HG02840 (cell line): ENCODE measurements around the gene SLC16A8.
"Not testable (repeated sequence)": the region's sequence is repeated elsewhere in the genome, so short reads cannot be mapped to it uniquely, and the experiment has no call there.

ENCODE experiments used
- ATAC-seq: cut with Tn5 transposase; IDR thresholded peaks from one replicate; pipeline ENCODE4 v1.9.1; 2021; ENCODE audit warnings: mild to moderate bottlenecking, moderate library complexity, moderate number of reproducible peaks; ENCODE audit not compliant: unreplicated experiment, low FRiP score

Gene SLC16A8

GRCh38 chr22:38083931-38084631, at the start of gene SLC16A8:
Gene SLC16A8, minus strand, starts transcription at chr22:38084184. Its CDS starts 1,311 bp downstream, at chr22:38082873.
- no peak for ATAC-seq

- ATAC-seq = no peak
Observed at GRCh38 chr22:38133331-38133730, 49.3 kb upstream of the SLC16A8 start.

- ATAC-seq = no peak
Observed at GRCh38 chr22:38132794-38133193, 48.8 kb upstream of the SLC16A8 start.

- no peak for ATAC-seq
Observed at GRCh38 chr22:38132136-38132535, 48.2 kb upstream of the SLC16A8 start.

- ATAC-seq = no peak
Observed at GRCh38 chr22:38131399-38131798, 47.4 kb upstream of the SLC16A8 start.

GRCh38 chr22:38129856-38130255, 45.9 kb upstream of the SLC16A8 start:
- no peak for ATAC-seq

- ATAC-seq = no peak
Observed at GRCh38 chr22:38129021-38129420, 45.0 kb upstream of the SLC16A8 start.

- ATAC-seq = no peak
Observed at GRCh38 chr22:38127869-38128268, 43.9 kb upstream of the SLC16A8 start.

- ATAC-seq = no peak
Observed at GRCh38 chr22:38126928-38127668, 43.1 kb upstream of the SLC16A8 start.

GRCh38 chr22:38125751-38126201, 41.8 kb upstream of the SLC16A8 start:
- no peak for ATAC-seq

- ATAC-seq = no peak
Observed at GRCh38 chr22:38125038-38125610, 41.1 kb upstream of the SLC16A8 start.

- ATAC-seq = no peak
Observed at GRCh38 chr22:38124236-38124974, 40.4 kb upstream of the SLC16A8 start.

GRCh38 chr22:38122616-38123015, 38.6 kb upstream of the SLC16A8 start:
- no peak for ATAC-seq

- no peak for ATAC-seq
Observed at GRCh38 chr22:38120359-38121110, 36.6 kb upstream of the SLC16A8 start.

- ATAC-seq = not testable (repeated sequence)
Observed at GRCh38 chr22:38118747-38119146, 34.8 kb upstream of the SLC16A8 start.

- no peak for ATAC-seq
Observed at GRCh38 chr22:38118182-38118581, 34.2 kb upstream of the SLC16A8 start.

GRCh38 chr22:38117556-38117955, 33.6 kb upstream of the SLC16A8 start:
- not testable (repeated sequence) for ATAC-seq

- no peak for ATAC-seq
Observed at GRCh38 chr22:38115423-38116205, 31.6 kb upstream of the SLC16A8 start.
